Neural cell (in vitro differentiated cells): Measurements from ENCODE around the gene KLC1. TPM values are rescaled to one million over a fixed set of nuclear protein-coding genes. Genes with fewer than 3 reads are reported as not detected.

Source experiments
- H2AFZ ChIP-seq: fragments of 200-600, 300-800 bp; sonication (generic), shearing (Covaris generic); 2 replicates; pipeline ENCODE4 v1.6.0; 2014; ENCODE audit warnings: low read depth, mild to moderate bottlenecking, antibody characterized with exemption, low read length, moderate library complexity
- H3F3A ChIP-seq: fragments of 200-600 bp; shearing (Covaris generic); 2 replicates; pipeline ENCODE4 v1.6.1; 2016; ENCODE audit warnings: mild to moderate bottlenecking, moderate library complexity, mixed read lengths, antibody characterized with exemption, low read length; ENCODE audit not compliant: insufficient read depth, poor library complexity, severe bottlenecking
- H3K27ac ChIP-seq: fragments of 200-600, 300-800 bp; sonication (generic), shearing (Covaris generic); 2 replicates; pipeline ENCODE4 v1.5.1; 2014; ENCODE audit warnings: mild to moderate bottlenecking, low read length, moderate library complexity
- H3K27me3 ChIP-seq: fragments of 300-800, 200-600 bp; sonication (generic), shearing (Covaris generic); 2 replicates; pipeline ENCODE4 v1.6.0; 2014; ENCODE audit warnings: mild to moderate bottlenecking, low read depth, low read length, moderate library complexity; ENCODE audit not compliant: insufficient read depth
- H3K36me3 ChIP-seq: fragments of 300-800, 200-600 bp; sonication (generic), shearing (Covaris generic); 2 replicates; pipeline ENCODE4 v1.5.1; 2014; ENCODE audit warnings: mild to moderate bottlenecking, antibody characterized with exemption, low read length, moderate library complexity; ENCODE audit not compliant: insufficient read depth
- H3K4me2 ChIP-seq: fragments of 300-800, 200-600 bp; sonication (generic), shearing (Covaris generic); 2 replicates; pipeline ENCODE4 v1.6.0; 2014; ENCODE audit warnings: mild to moderate bottlenecking, low read length
- H3K4me3 ChIP-seq: fragments of 300-800, 200-600 bp; sonication (generic), shearing (Covaris generic); 2 replicates; pipeline ENCODE4 v1.5.1; 2014; ENCODE audit warnings: mild to moderate bottlenecking, low read length, moderate library complexity
- H3K79me2 ChIP-seq: fragments of 200-600 bp; shearing (Covaris generic); replicated peaks from 2 replicates; pipeline ENCODE4 v1.6.0; 2014; ENCODE audit warnings: mild to moderate bottlenecking, low read length, moderate library complexity; ENCODE audit not compliant: insufficient read depth
- H3K9ac ChIP-seq: fragments of 300-800, 200-600 bp; sonication (generic), shearing (Covaris generic); 2 replicates; pipeline ENCODE4 v1.6.1; 2016; ENCODE audit warnings: mild to moderate bottlenecking, low read length, mixed read lengths
- H3K9me2 ChIP-seq: fragments of 200-600 bp; shearing (Covaris generic); 2 replicates; pipeline ENCODE4 v1.6.1; 2016; ENCODE audit warnings: mild to moderate bottlenecking, low read length, mixed read lengths; ENCODE audit not compliant: insufficient read depth
- H3K9me3 ChIP-seq: fragments of 200-600, 300-800 bp; sonication (generic), shearing (Covaris generic); 2 replicates; pipeline ENCODE4 v1.6.1; 2016; ENCODE audit warnings: mild to moderate bottlenecking, mixed run types, low read length, moderate library complexity, mixed read lengths
- H4K20me1 ChIP-seq: fragments of 200-600 bp; shearing (Covaris generic); 2 replicates; pipeline ENCODE4 v1.6.1; 2016; ENCODE audit warnings: mild to moderate bottlenecking, mixed run types; ENCODE audit not compliant: insufficient read depth
- CTCF ChIP-seq: fragments of 450-650 bp; IDR thresholded peaks from 2 replicates; pipeline ENCODE4 v1.5.1; 2014; ENCODE audit warnings: antibody characterized with exemption, mild to moderate bottlenecking, moderate library complexity; ENCODE audit not compliant: poor library complexity, severe bottlenecking
- EP300 ChIP-seq: fragments of 450-650 bp; conservative IDR thresholded peaks from 2 replicates; pipeline ENCODE4 v1.6.1; 2014; ENCODE audit warnings: antibody characterized with exemption, mild to moderate bottlenecking, moderate library complexity; ENCODE audit not compliant: poor library complexity, severe bottlenecking
- EZH2 ChIP-seq: fragments of 200-600, 300-800 bp; shearing (Covaris generic), sonication (generic); IDR thresholded peaks from 2 replicates; pipeline ENCODE4 v1.6.1; 2014; ENCODE audit warnings: antibody characterized with exemption, low read length, borderline replicate concordance, mild to moderate bottlenecking; ENCODE audit not compliant: insufficient read depth, poor library complexity, severe bottlenecking
- MXI1 ChIP-seq: fragments of 450-650 bp; conservative IDR thresholded peaks from 2 replicates; pipeline ENCODE4 v1.6.1; 2014; ENCODE audit warnings: antibody characterized with exemption, mild to moderate bottlenecking; ENCODE audit not compliant: poor library complexity, severe bottlenecking
- POLR2AphosphoS5 ChIP-seq: IDR thresholded peaks from 2 replicates; pipeline ENCODE4 v1.6.1; 2012
- RAD21 ChIP-seq: fragments of 450-650 bp; conservative IDR thresholded peaks from 2 replicates; pipeline ENCODE4 v1.6.1; 2014; ENCODE audit warnings: antibody characterized with exemption, mild to moderate bottlenecking, moderate library complexity
- REST ChIP-seq: IDR thresholded peaks from 2 replicates; pipeline ENCODE4 v1.6.1; 2012; ENCODE audit warnings: borderline replicate concordance
- SMC3 ChIP-seq: fragments of 450-650 bp; conservative IDR thresholded peaks from 2 replicates; pipeline ENCODE4 v1.6.1; 2014; ENCODE audit warnings: antibody characterized with exemption, mild to moderate bottlenecking, moderate library complexity; ENCODE audit not compliant: poor library complexity
- TAF1 ChIP-seq: IDR thresholded peaks from 2 replicates; pipeline ENCODE4 v1.6.1; 2012; ENCODE audit warnings: low read depth
- polyA plus RNA-seq: library from polyadenylated mRNA; depleted of rRNA; stranded (reverse); fragments of >200 nt; gene quantifications from 2 replicates; pipeline ENCODE4 v1.2.3, GENCODE V29; 2014

KLC1 gene
- polyA plus RNA-seq, 1 donor from 2014 or later, result 1,272 TPM

DNA sequence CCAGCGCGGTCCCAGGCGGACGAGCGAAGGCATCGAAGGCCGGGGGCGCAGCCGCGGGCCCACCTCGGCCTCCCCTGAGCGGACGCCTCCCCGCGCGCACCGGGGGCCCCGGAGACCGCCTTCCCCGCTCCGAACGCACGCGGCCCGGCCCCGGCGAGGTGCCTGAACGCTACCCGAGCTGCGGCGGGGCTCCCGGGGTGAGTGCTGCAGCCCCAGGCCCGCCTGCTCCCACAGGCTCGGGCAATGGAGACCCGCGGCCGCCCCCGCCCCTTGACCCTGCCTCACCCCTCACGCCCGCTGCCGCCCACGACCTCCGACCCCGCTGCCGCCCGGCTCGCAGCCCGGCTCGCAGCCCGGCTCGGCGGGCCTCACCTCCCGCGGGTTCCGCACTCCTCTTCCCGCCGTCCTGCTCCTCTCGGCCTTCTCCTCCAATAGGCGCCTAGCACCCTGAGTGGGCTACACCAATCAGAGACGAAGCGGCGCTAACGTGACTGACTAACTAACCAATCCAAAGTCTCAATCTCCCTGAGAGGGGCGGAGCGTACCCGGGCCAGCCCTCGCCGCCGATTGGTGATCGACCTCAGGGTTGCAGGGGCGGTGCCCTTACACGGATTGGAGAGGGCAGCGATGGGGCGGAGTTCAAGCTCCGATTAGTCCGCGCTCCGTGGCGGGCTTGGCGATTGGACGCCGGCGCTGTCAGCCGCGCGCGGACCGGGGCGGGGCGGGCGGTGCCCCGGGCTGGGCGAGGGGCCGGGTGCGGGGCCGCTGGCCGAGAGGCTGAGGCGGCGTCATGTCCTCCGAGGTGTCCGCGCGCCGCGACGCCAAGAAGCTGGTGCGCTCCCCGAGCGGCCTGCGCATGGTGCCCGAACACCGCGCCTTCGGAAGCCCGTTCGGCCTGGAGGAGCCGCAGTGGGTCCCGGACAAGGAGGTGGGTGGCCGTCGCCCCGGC lies 86.3 kb downstream of the KLC1 start, which contains the start of the genes XRCC3 and ZFYVE21:
TSS of gene XRCC3 (minus strand) at position 400 of the 949 bp plus-strand sequence. CDS start 4,364 bp downstream, outside the sequence.
TSS of gene ZFYVE21 (plus strand) at position 759 of the 949 bp plus-strand sequence. CDS start at position 791, 32 bp downstream.
- no peaks in the 10 kb centered on the region for H3K9me3 ChIP-seq
- no peak for TF ChIP-seq EZH2
- no peak for TF ChIP-seq RAD21
- TF ChIP-seq EP300, result no peak
- peak; percentile 90 for TF ChIP-seq MXI1
- peak; percentile 29 for TF ChIP-seq CTCF
- TF ChIP-seq TAF1, result no peak
- peak; percentile 47 for TF ChIP-seq SMC3
- peaks cover 5% of the 10 kb centered on the region for H4K20me1 ChIP-seq
- H3K27ac ChIP-seq, result no peak within 1 kb of the TSS
- H3K4me2 ChIP-seq, result peak within 1 kb of the TSS; percentile 72
- peak within 1 kb of the TSS; percentile 89 for H3K4me3 ChIP-seq
- H3K9me2 ChIP-seq, result no peaks in the 10 kb centered on the region
- H3K9ac ChIP-seq, result peak within 1 kb of the TSS; percentile 67
- H3K36me3 ChIP-seq, result no peaks in the 10 kb centered on the region
- H3F3A ChIP-seq, result no peaks in the 10 kb centered on the region
- no peak within 1 kb of the TSS for H2AFZ ChIP-seq
- no peaks in the 10 kb centered on the region for H3K27me3 ChIP-seq
- H3K79me2 ChIP-seq, result peaks cover 33% of the 10 kb centered on the region

- Histone ChIP-seq H3K9ac (peak overlapping the region; percentile 67), H3K79me2 (peaks cover 40% of the 10 kb centered on the region), H3K27ac (no peak overlapping the region), H3F3A (no peaks in the 10 kb centered on the region), H3K27me3 (no peaks in the 10 kb centered on the region), H3K4me2 (peak overlapping the region; percentile 72), H3K36me3 (no peaks in the 10 kb centered on the region), H4K20me1 (peaks cover 5% of the 10 kb centered on the region), H3K9me3 (no peaks in the 10 kb centered on the region), H2AFZ (no peak overlapping the region), H3K4me3 (peak overlapping the region; percentile 89), H3K9me2 (no peaks in the 10 kb centered on the region)
- TF ChIP-seq EP300, result no peak
Observed at GRCh38 chr14:103716091-103716801, 87.2 kb downstream of the KLC1 start.

- no peaks in the 10 kb centered on the region for H3F3A ChIP-seq
- TF ChIP-seq EZH2, result no peak
- TF ChIP-seq CTCF, result no peak
- TF ChIP-seq MXI1, result no peak
- TF ChIP-seq SMC3, result no peak
- TF ChIP-seq EP300, result no peak
- TF ChIP-seq RAD21, result no peak
- no peak for TF ChIP-seq POLR2AphosphoS5
- TF ChIP-seq REST, result no peak
- H3K27me3 ChIP-seq, result no peaks in the 10 kb centered on the region
- no peak overlapping the region for H2AFZ ChIP-seq
- no peak overlapping the region for H3K27ac ChIP-seq
- H4K20me1 ChIP-seq, result peaks cover 5% of the 10 kb centered on the region
- H3K9ac ChIP-seq, result no peak overlapping the region
- H3K4me3 ChIP-seq, result peak overlapping the region; percentile 89
- no peaks in the 10 kb centered on the region for H3K36me3 ChIP-seq
- H3K4me2 ChIP-seq, result peak overlapping the region; percentile 72
- H3K9me2 ChIP-seq, result no peaks in the 10 kb centered on the region
- H3K9me3 ChIP-seq, result no peaks in the 10 kb centered on the region
- H3K79me2 ChIP-seq, result peaks cover 45% of the 10 kb centered on the region
Observed at GRCh38 chr14:103716899-103717411, 87.9 kb downstream of the KLC1 start.
